H9 (cell line): ENCODE results near the gene PKNOX2. TPM values are rescaled to one million over a fixed set of nuclear protein-coding genes. Genes with fewer than 3 reads are reported as not detected.

Source experiments
- DNase-seq: peaks from one replicate; pipeline ENCODE4 v3.0.0-alpha.2; 2017
- H2AFZ ChIP-seq: one replicate; pipeline ENCODE4 v1.6.1; 2013; ENCODE audit warnings: mild to moderate bottlenecking, low read length, control low read depth, moderate library complexity
- H2AK5ac ChIP-seq: 2 replicates; pipeline ENCODE4 v1.6.1; 2013; ENCODE audit warnings: low read length, control low read depth, mixed read lengths; ENCODE audit not compliant: insufficient read length
- H2BK120ac ChIP-seq: one replicate; pipeline ENCODE4 v1.6.1; 2013; ENCODE audit warnings: low read depth, mild to moderate bottlenecking, low read length, control low read depth, inconsistent platforms; ENCODE audit not compliant: poor library complexity, severe bottlenecking
- H2BK12ac ChIP-seq: 2 replicates; pipeline ENCODE4 v1.6.1; 2013; ENCODE audit warnings: low read length, control low read depth, mixed read lengths, low read depth; ENCODE audit not compliant: insufficient read length
- H2BK15ac ChIP-seq: 2 replicates; pipeline ENCODE4 v1.6.1; 2013; ENCODE audit warnings: low read depth, low read length, control low read depth
- H2BK20ac ChIP-seq: one replicate; pipeline ENCODE4 v1.6.1; 2013; ENCODE audit warnings: low read depth, mild to moderate bottlenecking, low read length, control low read depth, inconsistent platforms; ENCODE audit not compliant: poor library complexity, severe bottlenecking
- H2BK5ac ChIP-seq: 2 replicates; pipeline ENCODE4 v1.6.1; 2013; ENCODE audit warnings: low read length, control low read depth, mixed read lengths; ENCODE audit not compliant: insufficient read length
- H3K14ac ChIP-seq: 2 replicates; pipeline ENCODE4 v1.6.1; 2013; ENCODE audit warnings: low read length, control low read depth; ENCODE audit not compliant: insufficient read depth
- H3K18ac ChIP-seq: 2 replicates; pipeline ENCODE4 v1.6.1; 2013; ENCODE audit warnings: low read depth, mild to moderate bottlenecking, mixed read lengths, low read length, control low read depth; ENCODE audit not compliant: insufficient read length
- H3K23ac ChIP-seq: 2 replicates; pipeline ENCODE4 v1.6.1; 2013; ENCODE audit warnings: low read length, control low read depth, mixed read lengths, low read depth; ENCODE audit not compliant: insufficient read length
- H3K23me2 ChIP-seq: 2 replicates; pipeline ENCODE4 v1.6.1; 2013; ENCODE audit warnings: low read depth, mild to moderate bottlenecking, mixed read lengths, low read length, control low read depth; ENCODE audit not compliant: insufficient read length, poor library complexity, severe bottlenecking
- H3K27ac ChIP-seq: 2 replicates; pipeline ENCODE4 v1.5.1; 2013; ENCODE audit warnings: low read length, control low read depth, mixed read lengths, low read depth; ENCODE audit not compliant: insufficient read length
- H3K27me3 ChIP-seq: 2 replicates; pipeline ENCODE4 v1.6.1; 2013; ENCODE audit warnings: low read length, control low read depth, inconsistent platforms; ENCODE audit not compliant: insufficient read depth
- H3K4ac ChIP-seq: 2 replicates; pipeline ENCODE4 v1.6.1; 2013; ENCODE audit warnings: low read depth, mild to moderate bottlenecking, control low read depth, inconsistent platforms, low read length, moderate library complexity
- H3K4me1 ChIP-seq: 2 replicates; pipeline ENCODE4 v1.6.1; 2013; ENCODE audit warnings: low read length, control low read depth, inconsistent platforms; ENCODE audit not compliant: insufficient read depth
- H3K4me2 ChIP-seq: 2 replicates; pipeline ENCODE4 v1.6.1; 2013; ENCODE audit warnings: low read length, control low read depth, mixed read lengths; ENCODE audit not compliant: insufficient read length, insufficient read depth
- H3K56ac ChIP-seq: 2 replicates; pipeline ENCODE4 v1.6.1; 2013; ENCODE audit warnings: low read depth, mild to moderate bottlenecking, mixed read lengths, low read length, control low read depth; ENCODE audit not compliant: insufficient read length
- H3K79me1 ChIP-seq: 2 replicates; pipeline ENCODE4 v1.6.1; 2013; ENCODE audit warnings: low read depth, mild to moderate bottlenecking, moderate library complexity, low read length, control low read depth, inconsistent platforms; ENCODE audit not compliant: insufficient read depth, poor library complexity, severe bottlenecking
- H3K79me2 ChIP-seq: 2 replicates; pipeline ENCODE4 v1.6.1; 2013; ENCODE audit warnings: low read length, control low read depth, inconsistent platforms; ENCODE audit not compliant: insufficient read depth
- H3K9ac ChIP-seq: 2 replicates; pipeline ENCODE4 v1.6.1; 2013; ENCODE audit warnings: low read length, control low read depth, mixed read lengths; ENCODE audit not compliant: insufficient read length; ENCODE audit errors: extremely low read depth
- H3K9me3 ChIP-seq: one replicate; pipeline ENCODE4 v1.6.1; 2013; ENCODE audit warnings: low read depth, low read length, inconsistent platforms; ENCODE audit not compliant: control insufficient read depth
- H3T11ph ChIP-seq: one replicate; pipeline ENCODE4 v1.6.1; 2013; ENCODE audit warnings: mild to moderate bottlenecking, low read length, control low read depth, inconsistent platforms
- H4K20me1 ChIP-seq: one replicate; pipeline ENCODE4 v1.6.1; 2013; ENCODE audit not compliant: control insufficient read depth, insufficient read length, insufficient read depth
- H4K5ac ChIP-seq: 2 replicates; pipeline ENCODE4 v1.6.1; 2013; ENCODE audit warnings: low read depth, mild to moderate bottlenecking, mixed read lengths, low read length, control low read depth; ENCODE audit not compliant: insufficient read length
- H4K8ac ChIP-seq: replicated peaks from 2 replicates; pipeline ENCODE4 v1.6.1; 2013; ENCODE audit warnings: low read length, control low read depth, mixed read lengths, low read depth; ENCODE audit not compliant: insufficient read length
- H4K91ac ChIP-seq: 2 replicates; pipeline ENCODE4 v1.6.1; 2013; ENCODE audit warnings: low read depth, mild to moderate bottlenecking, moderate library complexity, mixed read lengths, low read length, control low read depth; ENCODE audit not compliant: insufficient read length
- H3K27ac Mint-ChIP-seq, 3 experiments: 2 replicates in 2 of 3; 3 replicates in 1 of 3; pipeline ENCODE4 v1.8.0; 2020 to 2021; ENCODE audit warnings: mixed read lengths in 3 of 3, mild to moderate bottlenecking in 1 of 3, moderate library complexity in 1 of 3
- H3K27me3 Mint-ChIP-seq: 2 replicates; pipeline ENCODE4 v1.8.0; 2021; ENCODE audit warnings: low read depth, mild to moderate bottlenecking, moderate library complexity, mixed read lengths
- H3K36me3 Mint-ChIP-seq, 3 experiments: 2 replicates in 2 of 3; 3 replicates in 1 of 3; pipeline ENCODE4 v1.8.0; 2020 to 2021; ENCODE audit warnings: low read depth in 3 of 3, mixed read lengths in 3 of 3; ENCODE audit not compliant: insufficient read depth in 1 of 3
- H3K4me1 Mint-ChIP-seq, 2 experiments: 2 replicates each; pipeline ENCODE4 v1.8.0; 2020; ENCODE audit warnings: mixed read lengths in 2 of 2
- H3K4me3 Mint-ChIP-seq, 2 experiments: 2 replicates in 1 of 2; 3 replicates in 1 of 2; pipeline ENCODE4 v1.8.0; 2020 to 2021; ENCODE audit warnings: mild to moderate bottlenecking in 2 of 2, mixed read lengths in 2 of 2, moderate library complexity in 1 of 2
- H3K9me3 Mint-ChIP-seq, 2 experiments: 2 replicates in 1 of 2; 3 replicates in 1 of 2; pipeline ENCODE4 v1.8.0; 2020; ENCODE audit warnings: mild to moderate bottlenecking in 2 of 2, mixed read lengths in 2 of 2, moderate library complexity in 1 of 2
- WGBS: extraction: QIAGEN DNeasy Blood & Tissue Kit; methylation state at CpG from one replicate; pipeline ENCODE4 v1.1.7; 2013; ENCODE audit warnings: missing lambda C conversion rate, low lambda C conversion rate, mixed read lengths; ENCODE audit not compliant: insufficient read length; ENCODE audit errors: extremely low coverage; 5-methylcytosine and 5-hydroxymethylcytosine counted together
- total RNA-seq: library from RNA; stranded (reverse); gene quantifications from 2 replicates; pipeline ENCODE4 v1.2.1, GENCODE V29; 2021
- TF ChIP-seq, protein P1 (sequence below): fragments of 200-600 bp; sonication (generic); conservative IDR thresholded peaks from 3 replicates; pipeline ENCODE4 v1.8.0; 2021; ENCODE audit warnings: antibody characterized with exemption, mild to moderate bottlenecking

PKNOX2 gene
- total RNA-seq, 1 experiment from 2014 or later, result 1.3 TPM

DNA sequence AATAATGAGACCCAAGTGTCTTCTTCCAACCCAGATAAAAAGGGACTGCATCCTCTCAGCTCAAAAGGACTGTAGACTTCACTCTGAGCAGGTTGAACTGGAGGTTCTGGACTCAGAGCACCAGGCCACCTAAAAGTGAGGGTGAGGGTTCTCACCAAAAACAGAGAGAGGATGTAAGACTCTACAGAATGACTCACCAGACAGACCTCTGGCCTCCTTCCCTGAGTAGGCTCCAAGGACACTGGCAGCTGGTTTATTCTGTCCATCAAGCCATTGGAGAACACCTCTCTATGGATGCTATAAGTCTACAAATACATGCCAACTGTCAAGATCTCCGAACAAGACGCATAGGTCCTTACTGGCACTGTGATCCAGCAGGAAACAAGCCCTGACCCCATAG, 304.3 kb downstream of the PKNOX2 start:
- Histone ChIP-seq H3K27me3 (no peaks in the 10 kb centered on the region), H2BK5ac (no peak overlapping the region), H3K79me2 (no peaks in the 10 kb centered on the region), H3K23me2 (no peaks in the 10 kb centered on the region), H2AFZ (no peak overlapping the region), H3K56ac (no peak overlapping the region), H3K9me3 (no peaks in the 10 kb centered on the region), H4K8ac (no peak overlapping the region), H3T11ph (no peak overlapping the region), H2BK20ac (no peak overlapping the region), H4K5ac (no peak overlapping the region), H4K20me1 (no peaks in the 10 kb centered on the region), H2BK12ac (no peak overlapping the region), H3K4me2 (no peak overlapping the region), H3K4me1 (peaks cover 2% of the 10 kb centered on the region; the same call in 1 of the 2 replicates), H3K18ac (no peak overlapping the region), H2BK120ac (no peak overlapping the region), H3K23ac (no peak overlapping the region), H3K79me1 (no peaks in the 10 kb centered on the region), H3K4ac (no peak overlapping the region), H3K9ac (no peak overlapping the region), H2BK15ac (no peak overlapping the region), H4K91ac (no peak overlapping the region), H3K27ac (no peak overlapping the region), H2AK5ac (no peak overlapping the region), H3K14ac (no peak overlapping the region)
- peaks cover 16 to 18% of the 10 kb centered on the region in 2 experiments for H3K4me1 Mint-ChIP-seq
- TF ChIP-seq, protein P1, sequence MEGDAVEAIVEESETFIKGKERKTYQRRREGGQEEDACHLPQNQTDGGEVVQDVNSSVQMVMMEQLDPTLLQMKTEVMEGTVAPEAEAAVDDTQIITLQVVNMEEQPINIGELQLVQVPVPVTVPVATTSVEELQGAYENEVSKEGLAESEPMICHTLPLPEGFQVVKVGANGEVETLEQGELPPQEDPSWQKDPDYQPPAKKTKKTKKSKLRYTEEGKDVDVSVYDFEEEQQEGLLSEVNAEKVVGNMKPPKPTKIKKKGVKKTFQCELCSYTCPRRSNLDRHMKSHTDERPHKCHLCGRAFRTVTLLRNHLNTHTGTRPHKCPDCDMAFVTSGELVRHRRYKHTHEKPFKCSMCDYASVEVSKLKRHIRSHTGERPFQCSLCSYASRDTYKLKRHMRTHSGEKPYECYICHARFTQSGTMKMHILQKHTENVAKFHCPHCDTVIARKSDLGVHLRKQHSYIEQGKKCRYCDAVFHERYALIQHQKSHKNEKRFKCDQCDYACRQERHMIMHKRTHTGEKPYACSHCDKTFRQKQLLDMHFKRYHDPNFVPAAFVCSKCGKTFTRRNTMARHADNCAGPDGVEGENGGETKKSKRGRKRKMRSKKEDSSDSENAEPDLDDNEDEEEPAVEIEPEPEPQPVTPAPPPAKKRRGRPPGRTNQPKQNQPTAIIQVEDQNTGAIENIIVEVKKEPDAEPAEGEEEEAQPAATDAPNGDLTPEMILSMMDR, result no peak
- H3K9me3 Mint-ChIP-seq, result no peaks in the 10 kb centered on the region
- H3K27me3 Mint-ChIP-seq, result no peaks in the 10 kb centered on the region
- peaks cover 1 to 19% (median 13%) of the 10 kb centered on the region in 3 experiments; a peak in 5 of 7 replicates for H3K36me3 Mint-ChIP-seq
- WGBS, result no CpG with 5 or more reads among the region's 2 CpGs
- DNase-seq, result no peak
- H3K27ac Mint-ChIP-seq, result no peak overlapping the region; a peak in 1 of 7 replicates
- no peak overlapping the region for H3K4me3 Mint-ChIP-seq
